HG03457 (cell line): ENCODE results near the gene TNIK.

Experiments used
- ATAC-seq: cut with Tn5 transposase; IDR thresholded peaks from one replicate; pipeline ENCODE4 v1.9.1; 2021; ENCODE audit warnings: moderate number of reproducible peaks; ENCODE audit not compliant: unreplicated experiment

The TNIK gene

DNA sequence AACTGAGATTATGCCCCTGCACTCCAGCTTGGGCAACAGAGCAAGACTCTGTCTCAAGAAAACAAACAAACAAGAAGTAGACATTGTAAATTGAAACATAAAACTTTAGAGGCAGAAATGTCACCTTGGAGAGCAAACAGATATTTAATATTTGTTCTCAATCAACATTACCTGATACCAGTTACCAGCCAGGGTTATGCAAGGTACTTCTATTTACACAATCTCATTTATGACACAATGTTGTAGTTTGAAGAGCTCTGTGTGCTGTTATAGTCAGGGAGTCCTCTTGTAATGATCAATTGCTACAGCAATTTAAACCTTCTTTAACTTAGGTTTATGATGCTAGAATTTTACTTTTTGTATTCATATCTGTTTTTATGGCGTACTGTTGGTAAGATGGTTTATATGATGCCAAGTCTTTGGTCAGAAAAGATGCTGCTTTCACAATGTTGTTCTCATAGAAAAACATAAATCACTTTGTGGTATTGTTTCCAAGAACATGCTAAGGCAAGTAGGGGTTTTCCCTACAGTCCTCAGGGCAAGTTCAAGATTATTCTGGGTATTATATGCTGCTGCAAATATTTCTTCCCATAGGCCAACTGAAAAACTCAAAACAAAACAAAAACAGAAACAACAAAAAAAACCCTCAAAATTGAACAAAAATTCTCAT is 173.5 kb downstream of the TNIK start:
- ATAC-seq: no peak

DNA sequence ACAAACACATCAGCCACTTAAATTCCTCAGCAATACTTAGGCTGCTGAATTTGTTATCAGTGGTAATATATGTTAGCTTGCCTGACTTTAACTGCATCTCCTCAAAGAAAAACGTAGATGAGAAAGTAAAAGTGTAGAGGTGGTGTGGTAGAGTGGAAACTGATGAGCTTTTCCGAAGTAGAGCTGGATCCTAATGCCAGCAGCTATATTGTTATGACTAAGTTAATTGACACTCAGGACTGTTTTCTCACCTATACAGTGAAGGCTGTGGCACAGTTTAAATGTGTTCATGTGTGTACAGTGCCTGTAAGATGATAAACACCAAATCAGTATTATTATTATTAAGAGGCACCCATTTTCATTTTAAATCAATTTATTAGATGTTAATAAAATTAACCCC is 174.9 kb downstream of the TNIK start:
- no peak for ATAC-seq

DNA sequence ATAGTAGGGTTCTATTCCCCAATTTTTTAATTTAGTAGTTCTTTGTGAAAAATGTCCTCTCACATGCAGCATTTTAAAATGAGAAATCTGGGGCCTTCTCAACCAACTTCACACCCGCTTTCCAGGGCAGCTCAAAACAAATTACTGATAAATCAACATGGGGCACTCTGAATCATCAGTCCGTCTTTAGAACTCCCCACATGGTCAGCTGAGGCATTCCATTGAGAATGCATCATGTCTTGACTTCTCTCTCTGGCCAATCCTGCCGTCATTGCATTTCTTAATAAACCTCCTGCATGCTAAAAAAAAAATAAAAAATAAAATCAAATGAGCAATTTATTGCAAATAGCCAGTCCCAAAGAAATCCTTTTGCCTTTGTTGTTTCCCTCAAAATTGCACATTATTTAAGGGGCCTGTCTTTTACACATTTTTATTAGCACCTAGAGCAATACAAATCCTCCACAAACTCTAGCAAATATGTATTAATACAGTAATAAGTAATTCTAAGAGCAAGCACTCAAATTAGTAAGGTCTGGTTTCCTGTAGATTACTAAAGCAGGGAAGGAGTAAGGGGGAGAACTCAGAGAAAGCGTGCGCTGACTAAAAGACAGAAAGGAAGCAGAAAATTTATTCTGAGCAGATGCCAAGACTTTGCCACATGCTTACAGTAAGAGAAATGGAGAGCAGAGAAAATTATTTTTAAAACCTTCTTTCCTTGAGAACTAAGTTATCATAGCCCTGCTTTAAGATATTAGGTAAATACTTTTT is 175.7 kb downstream of the TNIK start:
- peak; percentile 37 for ATAC-seq

DNA sequence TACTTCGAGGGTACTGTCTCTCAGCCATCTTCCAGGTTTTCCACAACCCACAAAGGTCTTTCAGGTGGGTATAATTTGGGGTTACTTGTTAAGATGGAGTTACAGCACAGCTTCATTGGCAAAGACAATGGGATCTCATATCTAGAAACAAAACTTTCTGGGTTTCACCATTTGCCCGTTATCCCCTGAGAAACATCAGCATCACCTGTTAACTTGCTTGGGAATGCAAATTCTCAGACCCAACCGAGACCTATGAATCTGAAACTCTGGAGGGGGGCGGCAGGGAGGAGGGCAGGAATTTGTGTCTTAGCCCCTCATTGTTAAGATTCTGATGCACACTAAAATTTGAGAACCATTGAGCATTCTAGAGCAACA is 176.4 kb downstream of the TNIK start:
- no peak for ATAC-seq

DNA sequence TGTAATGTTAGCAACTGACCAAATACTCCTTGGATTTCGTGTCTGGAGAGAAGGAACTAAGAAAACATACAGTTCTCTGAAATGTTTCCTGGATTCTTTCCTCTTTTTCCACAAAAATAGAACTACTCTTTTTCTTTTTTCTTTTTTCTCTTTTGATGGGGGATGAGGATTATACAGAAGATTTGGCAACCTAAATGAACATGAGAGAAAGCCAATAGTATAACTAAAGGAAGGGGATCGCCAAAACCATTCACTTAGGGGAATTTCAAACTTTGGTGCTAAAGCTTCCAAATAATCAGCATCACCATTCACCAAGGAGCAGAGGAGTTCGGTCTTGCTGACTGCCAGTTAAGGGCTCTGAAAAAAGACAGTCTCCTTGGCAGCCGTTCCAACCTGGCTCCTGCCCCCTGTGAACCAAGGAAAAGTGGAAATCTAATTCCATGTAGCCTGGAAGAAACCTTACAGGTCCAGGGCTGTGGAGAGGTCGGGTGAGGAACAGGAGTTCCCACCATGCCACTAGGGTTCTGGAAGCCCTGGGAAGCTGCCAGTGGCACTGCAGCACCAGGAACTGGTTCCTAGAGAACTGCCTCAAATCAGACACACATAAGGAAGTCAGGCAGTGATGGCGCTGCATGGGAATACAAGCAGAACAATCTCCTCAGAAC is 176.9 kb downstream of the TNIK start:
- ATAC-seq: no peak

DNA sequence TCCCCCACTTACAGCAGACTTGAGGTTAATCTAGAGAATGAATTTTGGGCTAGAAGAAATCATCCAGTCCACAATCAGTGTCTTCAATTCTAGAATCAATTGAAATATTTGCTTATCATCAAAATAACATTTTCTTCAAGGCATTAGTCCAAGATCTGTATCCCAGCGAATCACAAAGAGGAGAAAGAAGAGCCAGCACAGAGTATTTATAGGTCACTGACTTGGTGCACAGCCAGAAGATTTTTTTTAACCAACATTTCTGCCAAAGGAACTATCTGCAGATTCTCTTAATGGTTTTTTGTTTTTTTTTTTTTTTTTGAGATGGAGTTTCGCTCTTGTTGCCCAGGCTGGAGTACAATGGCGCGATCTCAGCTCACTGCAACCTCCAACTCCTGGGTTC is 178.2 kb downstream of the TNIK start:
- no peak for ATAC-seq

DNA sequence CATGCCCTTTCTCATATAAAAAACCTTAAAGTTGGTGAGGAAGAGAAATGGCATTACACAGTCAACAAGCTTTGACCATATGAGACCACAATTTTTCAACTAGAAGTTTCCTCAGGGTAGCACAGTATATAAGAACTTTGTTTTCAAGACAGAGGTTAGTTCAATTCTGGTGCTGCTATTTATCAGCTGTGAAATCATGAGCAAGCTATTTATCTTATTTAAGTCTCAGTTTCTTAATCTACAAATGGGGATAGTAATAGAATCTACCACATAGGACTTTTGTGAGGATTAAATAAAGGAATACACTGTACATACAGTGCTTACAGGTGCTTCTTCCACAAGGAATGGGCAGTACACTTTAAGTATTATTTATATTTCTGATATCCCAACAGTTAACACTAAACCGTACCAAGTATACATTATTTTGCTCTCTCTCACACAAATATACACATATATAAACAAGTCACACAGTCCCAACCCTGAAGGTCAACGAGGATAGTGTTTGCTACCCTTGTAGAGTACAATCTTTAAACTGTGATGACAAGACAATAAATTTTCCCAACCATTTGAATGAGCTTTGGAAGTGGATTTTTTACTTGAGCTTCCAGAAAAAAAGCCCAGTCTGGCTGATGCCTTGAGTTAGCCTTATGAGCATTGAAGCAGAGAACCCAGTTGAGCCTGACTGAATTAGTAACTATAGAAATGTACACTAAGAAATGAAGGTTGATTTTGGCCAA is 178.8 kb downstream of the TNIK start:
- no peak for ATAC-seq

DNA sequence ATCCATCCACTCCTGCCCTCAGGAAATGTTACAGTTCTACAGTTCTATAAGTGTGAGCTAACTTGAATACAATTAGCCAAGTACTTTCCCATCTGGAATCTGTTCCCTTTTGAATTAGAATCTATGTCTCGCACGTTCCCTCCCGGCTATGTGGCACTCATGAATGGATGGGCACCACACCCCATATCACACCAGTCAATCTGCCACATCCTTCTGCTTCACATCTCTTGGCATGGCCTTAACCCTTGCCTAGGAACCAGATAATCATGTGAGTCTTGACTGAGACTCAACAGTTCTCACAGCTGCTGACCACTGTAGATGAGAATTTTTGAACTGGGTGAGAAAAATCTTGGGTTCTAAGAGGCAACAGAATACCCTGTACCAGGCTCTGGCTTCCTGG is 180.2 kb downstream of the TNIK start:
- ATAC-seq: no peak

DNA sequence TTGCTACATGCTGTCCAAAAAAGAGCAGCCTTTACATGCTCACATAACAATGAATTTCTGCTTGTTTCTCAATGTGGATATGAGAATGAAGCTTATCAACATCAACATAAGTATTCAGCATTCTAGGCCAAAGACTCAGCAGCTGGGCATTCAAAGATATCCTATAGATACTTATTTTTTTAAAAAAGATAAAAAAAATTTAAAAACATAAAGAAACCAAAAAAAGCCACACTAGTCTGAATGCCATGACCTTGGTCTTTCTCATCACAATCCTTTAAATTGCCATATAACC is 182.0 kb downstream of the TNIK start:
- no peak for ATAC-seq

DNA sequence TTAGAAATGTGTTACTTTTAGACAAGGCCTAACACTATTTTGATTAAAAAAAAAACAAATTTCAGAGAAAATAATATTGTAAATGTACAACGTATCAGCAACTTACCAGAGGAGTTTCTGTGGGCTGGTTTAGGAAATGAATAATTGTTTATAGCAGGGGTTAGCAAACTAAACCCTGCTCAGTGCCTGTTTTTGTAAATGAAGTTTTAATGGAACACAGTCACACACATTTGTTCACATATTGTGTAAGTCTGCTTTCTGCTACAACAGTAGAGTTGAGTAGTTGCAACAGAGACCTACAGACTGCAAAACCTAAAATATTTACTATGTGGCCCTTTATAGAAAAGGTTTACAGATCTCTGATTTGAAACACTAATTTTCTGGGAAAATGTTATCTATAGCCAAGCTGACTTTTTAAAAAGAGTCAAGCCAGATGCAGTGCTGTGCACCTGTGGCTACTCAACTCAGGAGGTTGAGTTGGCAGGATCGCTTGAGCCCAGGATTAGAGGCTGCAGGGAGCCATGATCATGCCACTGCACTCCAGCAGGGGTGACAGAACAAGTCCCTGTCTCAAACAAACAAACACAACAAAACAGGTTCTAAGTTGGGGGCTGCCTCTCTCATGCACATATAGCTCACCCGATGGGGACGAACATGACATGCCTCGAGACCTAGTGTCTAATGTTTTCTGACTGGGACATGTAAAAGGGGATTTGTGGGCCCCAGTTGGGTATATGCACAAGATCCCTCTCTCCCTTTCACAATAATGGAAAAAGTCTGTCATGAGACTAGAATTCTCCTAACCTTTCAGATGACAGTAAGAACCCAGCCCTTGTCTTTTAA is 182.5 kb downstream of the TNIK start:
- no peak for ATAC-seq

DNA sequence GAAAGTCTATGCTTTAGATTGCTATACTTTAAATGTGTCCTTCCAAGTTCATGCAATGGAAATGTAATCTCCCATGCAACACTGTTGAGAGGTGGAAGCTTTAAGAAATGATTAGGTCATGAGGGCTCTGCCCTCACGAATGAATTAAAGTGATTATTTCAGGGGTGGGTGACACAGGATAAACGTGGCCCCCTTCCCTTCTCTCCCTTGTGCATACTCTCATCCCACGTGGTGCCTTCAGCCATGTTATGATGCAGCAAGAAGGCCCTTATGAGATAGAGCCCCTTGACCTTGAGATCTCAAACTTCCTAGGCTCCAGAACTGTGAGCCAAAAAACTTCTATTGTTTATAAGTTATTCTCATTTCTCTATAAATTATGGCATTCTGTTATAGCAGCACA is 183.3 kb downstream of the TNIK start:
- ATAC-seq: no peak

DNA sequence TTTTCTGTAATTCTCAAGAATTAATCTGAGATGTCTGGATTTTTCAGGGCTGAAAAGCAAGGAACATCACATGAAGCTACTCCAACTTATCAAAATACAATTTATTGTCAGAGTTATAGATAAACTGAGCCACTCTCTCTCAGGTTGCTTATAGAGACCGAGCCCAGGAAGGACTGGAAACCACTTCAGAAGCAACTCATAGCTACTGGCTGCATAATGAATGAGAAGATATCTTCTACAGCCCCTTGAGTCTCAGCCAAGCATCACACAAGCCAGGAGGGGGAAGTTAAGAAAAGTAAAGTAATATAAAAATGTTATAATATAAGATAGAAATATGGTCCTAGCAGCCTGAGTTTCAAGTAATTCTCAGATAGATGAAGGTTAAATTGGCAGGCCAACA is 186.0 kb downstream of the TNIK start:
- no peak for ATAC-seq

DNA sequence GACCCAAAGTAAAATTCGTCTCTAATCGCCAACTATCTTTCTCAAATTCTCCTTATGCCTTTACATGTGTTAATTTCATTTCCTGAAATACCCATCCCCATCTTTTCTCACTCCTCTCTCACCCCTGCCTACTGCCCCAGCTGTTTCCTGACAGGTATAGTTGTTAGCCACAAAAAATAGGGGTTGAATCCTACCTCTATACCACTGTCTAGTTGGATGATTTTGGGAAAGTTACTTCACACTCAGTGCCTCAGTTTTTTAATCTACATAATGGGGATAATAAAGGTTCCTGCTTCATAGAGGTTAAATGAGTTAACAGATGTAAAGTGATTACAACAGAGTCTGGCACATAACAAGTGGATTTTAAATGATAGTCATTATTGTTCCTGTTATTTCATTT is 189.7 kb downstream of the TNIK start:
- no peak for ATAC-seq

DNA sequence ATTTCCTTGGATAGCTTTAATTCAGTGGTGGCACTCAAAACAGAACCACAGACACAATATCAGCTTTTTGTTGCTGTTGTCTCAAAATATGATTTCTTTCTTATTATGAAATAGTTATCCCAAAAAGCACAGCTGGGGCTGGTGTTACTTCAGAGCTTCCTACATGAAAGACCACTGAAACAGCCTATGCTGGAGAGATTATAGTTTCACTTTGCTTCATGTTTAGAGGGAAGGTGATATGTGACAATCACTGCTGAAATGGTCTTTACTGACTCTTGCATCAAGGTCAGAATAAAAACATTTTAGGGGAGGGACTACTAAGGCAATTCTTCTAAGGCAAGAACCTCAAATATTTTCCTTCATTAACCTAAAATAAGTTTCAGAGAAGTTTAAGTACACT is 190.7 kb downstream of the TNIK start:
- ATAC-seq: no peak

DNA sequence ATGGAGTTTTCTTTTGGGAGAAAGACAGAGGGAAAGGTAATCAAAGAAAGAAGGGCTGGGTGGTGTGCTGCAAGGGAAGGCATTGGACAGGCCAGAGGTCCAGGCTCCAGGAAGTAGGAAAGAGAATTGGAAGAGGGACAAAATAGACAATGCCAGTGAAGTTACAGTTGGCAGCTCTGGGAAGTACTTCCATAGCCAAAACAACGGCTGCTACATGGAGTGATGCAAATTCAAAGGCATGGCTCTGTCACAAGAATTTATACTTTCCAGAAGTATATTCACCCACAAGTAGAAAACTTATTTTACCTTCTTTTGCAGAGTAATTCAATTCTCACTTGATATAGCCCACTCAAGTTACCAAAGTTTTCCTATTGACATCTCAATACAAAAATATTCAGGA is 191.5 kb downstream of the TNIK start:
- ATAC-seq: no peak

DNA sequence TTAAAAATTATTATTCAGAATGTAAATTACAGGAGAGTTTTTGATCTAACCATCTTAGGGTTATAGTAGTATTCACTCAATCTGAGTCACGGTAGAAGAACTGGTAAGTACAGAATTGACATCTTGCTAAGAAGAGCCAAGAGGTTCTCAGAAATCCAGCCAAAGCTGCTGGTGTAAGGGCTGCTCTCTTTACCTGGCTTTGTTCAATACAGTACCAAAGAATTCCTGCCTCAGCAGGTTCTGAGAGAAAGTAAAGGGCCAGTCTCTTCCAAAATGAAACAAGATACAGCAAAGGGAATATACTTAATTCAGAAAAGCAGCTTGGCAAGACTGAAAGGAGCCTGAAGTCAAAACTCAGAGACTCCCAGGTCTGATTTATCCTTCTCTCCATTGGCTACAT is 193.1 kb downstream of the TNIK start:
- ATAC-seq: no peak

DNA sequence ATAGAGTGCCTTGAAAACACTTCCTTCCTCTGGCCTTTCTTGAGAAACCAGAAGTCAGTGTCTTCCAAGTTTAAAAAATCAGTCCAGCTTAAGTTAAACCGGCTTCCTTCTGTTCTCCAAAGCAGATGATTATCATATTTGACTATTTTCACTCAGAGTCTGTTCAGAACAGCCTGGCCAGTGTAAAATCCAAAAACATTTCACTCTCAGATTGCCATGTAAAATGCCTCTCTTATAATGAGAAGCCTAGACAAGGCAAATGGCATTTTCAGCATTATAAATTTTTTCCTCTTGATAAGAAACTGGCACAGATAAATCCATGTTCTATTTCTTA is 193.5 kb downstream of the TNIK start:
- no peak for ATAC-seq

DNA sequence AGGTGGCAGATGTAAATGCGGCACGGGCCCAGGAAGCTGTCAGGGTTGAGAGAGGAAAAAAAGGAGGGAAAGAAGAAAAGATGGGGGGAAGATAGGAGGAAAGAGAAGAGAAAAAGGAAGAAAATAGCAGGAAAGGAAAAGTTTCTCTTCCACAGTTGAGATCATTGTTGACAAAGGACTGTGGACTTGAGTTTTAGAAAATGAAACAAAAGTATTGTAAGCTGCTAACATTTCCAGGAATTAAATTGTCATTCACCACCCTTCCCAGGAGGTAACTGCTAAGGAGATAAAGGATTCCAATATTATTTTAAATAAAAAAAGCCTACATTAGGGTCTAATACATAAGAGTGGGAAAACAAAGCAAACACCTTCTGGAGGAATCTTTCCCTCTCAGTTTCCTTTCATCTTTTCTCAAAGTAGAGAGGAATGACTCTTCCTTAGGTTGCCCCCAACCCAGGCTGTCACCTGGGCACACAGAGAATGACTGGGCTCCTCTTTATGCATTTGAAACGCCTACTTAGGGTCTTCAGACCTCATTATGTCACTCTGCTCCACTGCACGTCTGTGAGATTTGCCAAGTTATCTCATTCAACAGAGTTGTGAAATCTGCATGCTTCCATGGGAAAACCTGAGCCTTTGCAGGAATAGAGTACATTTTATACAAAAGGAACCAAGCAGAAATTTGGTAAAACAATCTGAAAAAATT is 194.0 kb downstream of the TNIK start:
- no peak for ATAC-seq

DNA sequence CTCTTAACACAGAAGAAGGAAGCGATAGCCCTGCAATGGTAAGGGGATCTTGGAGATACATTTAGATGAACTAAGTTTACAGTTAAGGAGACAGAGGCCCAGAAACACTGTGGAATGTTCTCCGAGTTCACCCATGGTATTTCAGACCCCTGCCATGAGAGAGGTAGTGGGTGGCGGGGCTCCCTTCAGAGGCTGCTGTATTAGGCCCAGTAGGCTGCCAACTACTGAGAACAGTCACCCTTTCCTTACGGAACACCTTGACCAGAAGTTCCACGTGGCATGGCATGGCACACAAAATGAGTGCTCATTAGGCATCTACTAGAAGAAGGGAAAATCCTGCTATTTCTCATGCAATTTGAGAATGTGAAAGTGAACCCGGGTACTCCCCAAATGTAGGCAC is 195.4 kb downstream of the TNIK start:
- no peak for ATAC-seq

DNA sequence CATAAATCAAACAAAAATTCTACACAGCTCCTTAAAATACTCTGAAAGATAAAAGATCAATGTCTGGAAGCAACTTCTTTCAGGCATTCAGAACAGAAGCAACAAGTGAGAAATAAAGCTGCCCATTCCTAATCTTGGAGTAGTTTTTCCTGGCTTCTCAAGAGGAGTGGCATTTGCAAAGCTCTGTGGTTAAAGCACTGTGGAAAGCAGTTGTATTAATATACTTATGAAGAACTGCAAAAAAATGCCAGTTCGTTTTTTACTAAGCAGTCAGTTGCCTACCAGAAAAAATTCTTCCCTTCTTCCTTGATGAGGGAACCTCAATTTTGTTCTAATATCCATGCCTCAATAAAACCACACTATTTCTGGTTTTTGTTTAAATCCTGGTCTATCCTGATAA is 197.8 kb downstream of the TNIK start:
- ATAC-seq: no peak

DNA sequence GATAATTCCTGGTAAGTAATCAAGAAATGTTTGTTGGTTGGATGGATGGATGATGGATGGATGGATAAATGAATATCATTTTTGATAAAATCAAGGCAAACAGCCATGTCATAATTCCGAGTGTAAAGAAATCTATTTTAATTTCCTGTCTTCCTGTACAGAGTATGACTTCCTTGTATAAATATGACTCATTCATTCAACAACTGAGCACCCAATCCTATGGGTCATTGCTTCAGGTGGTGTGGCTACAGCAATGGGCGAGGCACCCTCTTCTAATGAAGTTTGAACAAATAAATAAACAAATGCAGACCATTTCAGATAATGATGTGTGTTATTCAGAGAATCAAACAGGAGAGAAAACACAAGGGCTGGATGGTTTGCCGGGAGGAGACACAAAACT is 198.7 kb downstream of the TNIK start:
- no peak for ATAC-seq
